HEK293 (cell line): ENCODE results near the gene VCPKMT.
A peak's percentile ranks its signal among the peaks of the same experiment; 100 is the strongest.

Experiments used
- CTCF ChIA-PET: fragments of 350-600 bp; formaldehyde crosslinking; extraction: SDS; loops from one replicate; lab custom pipeline; 2021; ENCODE audit warnings: antibody characterized with exemption; lab: Yijun Ruan, JAX
- POLR2A ChIA-PET: fragments of 300-600 bp; formaldehyde crosslinking; extraction: SDS; loops from one replicate; lab custom pipeline; 2020; ENCODE audit warnings: antibody characterized with exemption, inconsistent platforms; lab: Yijun Ruan, JAX
- H3K27ac ChIP-seq: fragments of 200-500 bp; sonication (Bioruptor generic); 2 replicates; pipeline ENCODE4 v1.5.1; 2014; ENCODE audit warnings: low read depth, low read length, control low read depth, inconsistent platforms; ENCODE audit errors: extremely low read depth
- H3K36me3 ChIP-seq, 2 experiments: fragments of 200-500 bp in 1 of 2; sonication (Bioruptor generic) in 1 of 2; 1 replicate in 1 of 2; 2 replicates in 1 of 2; pipeline ENCODE4 v1.5.1; 2014 to 2017; ENCODE audit warnings: inconsistent platforms in 2 of 2, low read length in 2 of 2; ENCODE audit not compliant: control insufficient read depth in 2 of 2, insufficient read depth in 1 of 2
- H3K4me1 ChIP-seq: fragments of 200-500 bp; sonication (Bioruptor generic); 2 replicates; pipeline ENCODE4 v1.5.1; 2014; ENCODE audit warnings: mild to moderate bottlenecking, low read length, inconsistent platforms; ENCODE audit not compliant: control insufficient read depth, insufficient read depth
- H3K4me3 ChIP-seq: 2 replicates; pipeline ENCODE4 v1.5.1; 2011; ENCODE audit warnings: low read depth, mild to moderate bottlenecking, control low read depth, low read length, moderate library complexity
- H3K9me3 ChIP-seq: fragments of 200-500 bp; sonication (Bioruptor generic); 2 replicates; pipeline ENCODE4 v1.5.1; 2014; ENCODE audit warnings: low read depth, low read length, inconsistent platforms; ENCODE audit not compliant: control insufficient read depth, insufficient read depth
- AEBP2 ChIP-seq: fragments of 450-650 bp; formaldehyde crosslinking; IDR thresholded peaks from 2 replicates; pipeline ENCODE4 v1.5.1; 2016; ENCODE audit warnings: missing biosample characterization, missing genetic modification characterization, borderline replicate concordance
- KLF10 ChIP-seq: fragments of 450-650 bp; IDR thresholded peaks from 2 replicates; pipeline ENCODE4 v1.5.1; 2018; ENCODE audit warnings: missing biosample characterization, mild to moderate bottlenecking, missing genetic modification characterization
- KLF8 ChIP-seq: fragments of 450-650 bp; formaldehyde crosslinking; IDR thresholded peaks from 2 replicates; pipeline ENCODE4 v1.5.1; 2016; ENCODE audit warnings: missing biosample characterization, missing genetic modification characterization
- PBX3 ChIP-seq: sonication (generic); formaldehyde crosslinking; IDR thresholded peaks from 2 replicates; pipeline ENCODE4 v1.8.1; 2022; ENCODE audit warnings: mild to moderate bottlenecking, moderate library complexity, missing genetic modification reagents
- SCRT2 ChIP-seq: fragments of 450-650 bp; formaldehyde crosslinking; IDR thresholded peaks from 2 replicates; pipeline ENCODE4 v1.5.1; 2016; ENCODE audit warnings: missing biosample characterization, missing genetic modification characterization
- YY1 ChIP-seq: fragments of 450-650 bp; formaldehyde crosslinking; IDR thresholded peaks from 2 replicates; pipeline ENCODE4 v1.5.1; 2018; ENCODE audit warnings: missing biosample characterization, missing genetic modification characterization
- ZBTB10 ChIP-seq: fragments of 450-650 bp; formaldehyde crosslinking; IDR thresholded peaks from 2 replicates; pipeline ENCODE4 v1.5.1; 2016; ENCODE audit warnings: missing biosample characterization, missing genetic modification characterization
- ZBTB44 ChIP-seq: fragments of 450-650 bp; IDR thresholded peaks from 2 replicates; pipeline ENCODE4 v1.5.1; 2018; ENCODE audit warnings: missing biosample characterization, mild to moderate bottlenecking, missing genetic modification characterization
- ZBTB6 ChIP-seq: fragments of 450-650 bp; formaldehyde crosslinking; IDR thresholded peaks from 2 replicates; pipeline ENCODE4 v1.5.1; 2017; ENCODE audit warnings: missing biosample characterization, missing genetic modification characterization
- ZEB2 ChIP-seq: fragments of 450-650 bp; formaldehyde crosslinking; IDR thresholded peaks from 2 replicates; pipeline ENCODE4 v1.5.1; 2016; ENCODE audit warnings: missing biosample characterization, missing genetic modification characterization
- ZFP3 ChIP-seq: fragments of 450-650 bp; formaldehyde crosslinking; IDR thresholded peaks from 2 replicates; pipeline ENCODE4 v1.5.1; 2016; ENCODE audit warnings: low read depth, missing biosample characterization, missing genetic modification characterization
- ZFP41 ChIP-seq: fragments of 450-650 bp; formaldehyde crosslinking; IDR thresholded peaks from 2 replicates; pipeline ENCODE4 v1.5.1; 2016; ENCODE audit warnings: missing biosample characterization, missing genetic modification characterization, borderline replicate concordance
- ZNF155 ChIP-seq: fragments of 450-650 bp; formaldehyde crosslinking; IDR thresholded peaks from 2 replicates; pipeline ENCODE4 v1.5.1; 2016; ENCODE audit warnings: missing biosample characterization, missing genetic modification characterization
- ZNF221 ChIP-seq: fragments of 450-650 bp; formaldehyde crosslinking; IDR thresholded peaks from 2 replicates; pipeline ENCODE4 v1.5.1; 2017; ENCODE audit warnings: missing biosample characterization, missing genetic modification characterization, borderline replicate concordance
- ZNF600 ChIP-seq: fragments of 450-650 bp; formaldehyde crosslinking; IDR thresholded peaks from 2 replicates; pipeline ENCODE4 v1.5.1; 2016; ENCODE audit warnings: missing biosample characterization, missing genetic modification characterization
- ZNF610 ChIP-seq: fragments of 450-650 bp; formaldehyde crosslinking; IDR thresholded peaks from 2 replicates; pipeline ENCODE4 v1.5.1; 2016; ENCODE audit warnings: missing biosample characterization, missing genetic modification characterization, borderline replicate concordance
- ZNF621 ChIP-seq: fragments of 450-650 bp; formaldehyde crosslinking; IDR thresholded peaks from 2 replicates; pipeline ENCODE4 v1.5.1; 2017; ENCODE audit warnings: missing biosample characterization, missing genetic modification characterization
- ZNF623 ChIP-seq: fragments of 450-650 bp; formaldehyde crosslinking; IDR thresholded peaks from 2 replicates; pipeline ENCODE4 v1.5.1; 2016; ENCODE audit warnings: missing biosample characterization, missing genetic modification characterization
- ZNF654 ChIP-seq: fragments of 450-650 bp; formaldehyde crosslinking; IDR thresholded peaks from 2 replicates; pipeline ENCODE4 v1.5.1; 2016; ENCODE audit warnings: low read depth, missing biosample characterization, missing genetic modification characterization
- ZNF692 ChIP-seq: fragments of 450-650 bp; formaldehyde crosslinking; IDR thresholded peaks from 2 replicates; pipeline ENCODE4 v1.5.1; 2016; ENCODE audit warnings: missing biosample characterization, missing genetic modification characterization
- ZNF843 ChIP-seq: fragments of 450-650 bp; formaldehyde crosslinking; IDR thresholded peaks from 2 replicates; pipeline ENCODE4 v1.5.1; 2016; ENCODE audit warnings: missing biosample characterization, missing genetic modification characterization
- ZSCAN5A ChIP-seq: fragments of 450-650 bp; formaldehyde crosslinking; IDR thresholded peaks from 2 replicates; pipeline ENCODE4 v1.5.1; 2016; ENCODE audit warnings: missing biosample characterization, missing genetic modification characterization

Gene VCPKMT

GRCh38 chr14:50116181-50116956 lies at the start of gene VCPKMT (continued):
- TF ChIP-seq ZNF600 (tag by site-specific recombination), result peak; percentile 68
- peak; percentile 86 for TF ChIP-seq YY1
- peak; percentile 37; the same call in 1 of the 2 replicates for TF ChIP-seq KLF10 (tag by site-specific recombination)
- TF ChIP-seq ZNF843 (tag by site-specific recombination), result 0 out of 2 replicates have a peak, but pooled peaks have one; percentile 19
- TF ChIP-seq ZNF692 (tag by site-specific recombination), result peak; percentile 90
- peak; percentile 74 for TF ChIP-seq ZBTB6 (tag by site-specific recombination)
- no peak for TF ChIP-seq ZBTB44 (tag by site-specific recombination)
- 0 out of 2 replicates have a peak, but pooled peaks have one; percentile 44 for TF ChIP-seq SCRT2

GRCh38 chr14:50156111-50156510 lies 39.7 kb upstream of the VCPKMT start:
- Histone ChIP-seq H3K4me1 (no peaks in the 10 kb centered on the region), H3K36me3 (peaks cover 21 to 30% of the 10 kb centered on the region in 2 experiments), H3K9me3 (no peaks in the 10 kb centered on the region), H3K27ac (no peak overlapping the region), H3K4me3 (no peak overlapping the region)
- no peak for TF ChIP-seq ZNF654
- TF ChIP-seq ZNF221, result no peak
- no peak for TF ChIP-seq ZFP41 (tag by site-specific recombination)
- TF ChIP-seq ZSCAN5A, result no peak
- no peak for TF ChIP-seq ZNF623
- no peak for TF ChIP-seq ZNF610
- TF ChIP-seq KLF8, result no peak
- no peak for TF ChIP-seq PBX3 (CRISPR knock-in tag)
- TF ChIP-seq AEBP2 (tag by site-specific recombination), result no peak
- TF ChIP-seq ZBTB10 (tag by site-specific recombination), result no peak
- no peak for TF ChIP-seq ZEB2 (tag by site-specific recombination)
- no peak for TF ChIP-seq ZNF155 (tag by site-specific recombination)
- no peak for TF ChIP-seq ZNF621 (tag by site-specific recombination)
- no peak for TF ChIP-seq ZFP3 (tag by site-specific recombination)
- CTCF ChIA-PET, result interaction anchor here (0.7 kb wide), 1 partner anchor 24 kb away, joined by 3 read pairs; no protein-coding TSS in a partner anchor
- POLR2A ChIA-PET, result no interaction called here
